ENCODE data around the gene NUP50.

The NUP50 gene

GRCh38 chr22:45163451-45164269 lies at the start of gene NUP50:
NUP50 (plus strand) TSS chr22:45163925; CDS start chr22:45168178, 4,253 bp downstream.
- peak; percentile 93 for DNase-seq

- no peak for DNase-seq
Observed at GRCh38 chr22:45120440-45120839, 43.3 kb upstream of the NUP50 start.

- DNase-seq: no peak
Observed at GRCh38 chr22:45120931-45121330, 42.8 kb upstream of the NUP50 start.

- no peak for DNase-seq
Observed at GRCh38 chr22:45124176-45124847, 39.4 kb upstream of the NUP50 start.

- no peak for DNase-seq
Observed at GRCh38 chr22:45125188-45125587, 38.5 kb upstream of the NUP50 start.

- DNase-seq: no peak
Observed at GRCh38 chr22:45127866-45128265, 35.9 kb upstream of the NUP50 start.

- no peak for DNase-seq
Observed at GRCh38 chr22:45129703-45130524, 33.8 kb upstream of the NUP50 start.

GRCh38 chr22:45130891-45131290 lies 32.8 kb upstream of the NUP50 start:
- DNase-seq: no peak

- DNase-seq: no peak
Observed at GRCh38 chr22:45131749-45132148, 32.0 kb upstream of the NUP50 start.

GRCh38 chr22:45134313-45134712 lies 29.4 kb upstream of the NUP50 start:
- no peak for DNase-seq

- no peak for DNase-seq
Observed at GRCh38 chr22:45136594-45136993, 27.1 kb upstream of the NUP50 start.

GRCh38 chr22:45139693-45140092 lies 24.0 kb upstream of the NUP50 start:
- no peak for DNase-seq

GRCh38 chr22:45142376-45142775 lies 21.3 kb upstream of the NUP50 start:
- DNase-seq: no peak

- DNase-seq: no peak
Observed at GRCh38 chr22:45144916-45145315, 18.8 kb upstream of the NUP50 start.

GRCh38 chr22:45149671-45150070 lies 14.1 kb upstream of the NUP50 start:
- DNase-seq: no peak

- DNase-seq: no peak
Observed at GRCh38 chr22:45150139-45150538, 13.6 kb upstream of the NUP50 start.

- DNase-seq: no peak
Observed at GRCh38 chr22:45151503-45151902, 12.2 kb upstream of the NUP50 start.

GRCh38 chr22:45154383-45154782 lies 9.3 kb upstream of the NUP50 start:
- no peak for DNase-seq

- no peak for DNase-seq
Observed at GRCh38 chr22:45155050-45155840, 8.5 kb upstream of the NUP50 start.

- no peak for DNase-seq
Observed at GRCh38 chr22:45157907-45158306, 5.8 kb upstream of the NUP50 start.

- no peak for DNase-seq
Observed at GRCh38 chr22:45159652-45160462, 3.9 kb upstream of the NUP50 start.

- no peak for DNase-seq
Observed at GRCh38 chr22:45162531-45162930, 1.2 kb upstream of the NUP50 start.

Data from activated T-cell treated with anti-CD3 and anti-CD28 coated beads for 4 hours (primary cell).